Measurements from ENCODE around the gene CD27. TPM values are rescaled to one million over a fixed set of nuclear protein-coding genes. Genes with fewer than 3 reads are reported as not detected.

The CD27 gene
- total RNA-seq, 1 donor from 2014 or later = 0.16 TPM

GRCh38 chr12:6430124-6430989 lies 14.4 kb upstream of the CD27 start:
- peak overlapping the region; percentile 68 for H3K27ac ChIP-seq (replicated peaks)
- intact Hi-C loops (cut with micrococcal nuclease) = no loop called here
- no peak for TF ChIP-seq CTCF (IDR thresholded peaks at IDR 0.05; ENCODE audit: borderline replicate concordance)
- no peaks in the 10 kb centered on the region for H3K9me3 ChIP-seq (replicated peaks)
- no peaks in the 10 kb centered on the region for H3K36me3 ChIP-seq
- peaks cover 14% of the 10 kb centered on the region for H3K4me1 ChIP-seq
- H3K4me3 ChIP-seq = peak overlapping the region; percentile 48
- peak; percentile 67 for DNase-seq
- no peaks in the 10 kb centered on the region for H3K27me3 ChIP-seq (ENCODE audit: low read depth)

GRCh38 chr12:6432991-6433390 lies 11.8 kb upstream of the CD27 start:
- intact Hi-C loops (cut with micrococcal nuclease) = no loop called here
- no peak overlapping the region for H3K4me3 ChIP-seq
- H3K27me3 ChIP-seq (ENCODE audit: low read depth) = no peaks in the 10 kb centered on the region
- TF ChIP-seq CTCF (IDR thresholded peaks at IDR 0.05; ENCODE audit: borderline replicate concordance) = no peak
- H3K4me1 ChIP-seq = peaks cover 14% of the 10 kb centered on the region
- H3K36me3 ChIP-seq = no peaks in the 10 kb centered on the region
- H3K9me3 ChIP-seq (replicated peaks) = no peaks in the 10 kb centered on the region
- no peak overlapping the region for H3K27ac ChIP-seq (replicated peaks)
- no peak for DNase-seq

- no peaks in the 10 kb centered on the region for H3K9me3 ChIP-seq (replicated peaks)
- no peaks in the 10 kb centered on the region for H3K27me3 ChIP-seq (ENCODE audit: low read depth)
- H3K36me3 ChIP-seq = no peaks in the 10 kb centered on the region
- peaks cover 14% of the 10 kb centered on the region for H3K4me1 ChIP-seq
- H3K27ac ChIP-seq (replicated peaks) = no peak overlapping the region
- intact Hi-C loops (cut with micrococcal nuclease) = no loop called here
- H3K4me3 ChIP-seq = no peak overlapping the region
- DNase-seq = no peak
- TF ChIP-seq CTCF (IDR thresholded peaks at IDR 0.05; ENCODE audit: borderline replicate concordance) = no peak
Measured at GRCh38 chr12:6434205-6435140, 10.3 kb upstream of the CD27 start.

GRCh38 chr12:6435961-6436715 lies 8.6 kb upstream of the CD27 start:
- Histone ChIP-seq H3K4me1 (peaks cover 2% of the 10 kb centered on the region), H3K9me3 (replicated peaks) (no peaks in the 10 kb centered on the region), H3K27me3 (ENCODE audit: low read depth) (no peaks in the 10 kb centered on the region), H3K36me3 (no peaks in the 10 kb centered on the region), H3K27ac (replicated peaks) (no peak overlapping the region), H3K4me3 (no peak overlapping the region)
- DNase-seq = no peak
- no peak for TF ChIP-seq CTCF (IDR thresholded peaks at IDR 0.05; ENCODE audit: borderline replicate concordance)
- intact Hi-C loops (cut with micrococcal nuclease) = no loop called here

GRCh38 chr12:6437586-6437985 lies 7.2 kb upstream of the CD27 start:
- H3K27me3 ChIP-seq (ENCODE audit: low read depth) = no peaks in the 10 kb centered on the region
- no peaks in the 10 kb centered on the region for H3K4me1 ChIP-seq
- H3K27ac ChIP-seq (replicated peaks) = no peak overlapping the region
- no peaks in the 10 kb centered on the region for H3K9me3 ChIP-seq (replicated peaks)
- no peak for TF ChIP-seq CTCF (IDR thresholded peaks at IDR 0.05; ENCODE audit: borderline replicate concordance)
- DNase-seq = no peak
- no peak overlapping the region for H3K4me3 ChIP-seq
- no peaks in the 10 kb centered on the region for H3K36me3 ChIP-seq
- intact Hi-C loops (cut with micrococcal nuclease) = no loop called here

Data from left ventricle myocardium inferior (tissue), 1 donor.